ENCODE data around the gene PHETA2. TPM values are rescaled to one million over a fixed set of nuclear protein-coding genes. Genes with fewer than 3 reads are reported as not detected.

Gene PHETA2
- total and polyA plus RNA-seq, 2 of the 13 experiments (the other 11 are each of a cell fraction or from before 2014, with no cell fraction given), result 0.07 TPM; not detected in 1

DNA sequence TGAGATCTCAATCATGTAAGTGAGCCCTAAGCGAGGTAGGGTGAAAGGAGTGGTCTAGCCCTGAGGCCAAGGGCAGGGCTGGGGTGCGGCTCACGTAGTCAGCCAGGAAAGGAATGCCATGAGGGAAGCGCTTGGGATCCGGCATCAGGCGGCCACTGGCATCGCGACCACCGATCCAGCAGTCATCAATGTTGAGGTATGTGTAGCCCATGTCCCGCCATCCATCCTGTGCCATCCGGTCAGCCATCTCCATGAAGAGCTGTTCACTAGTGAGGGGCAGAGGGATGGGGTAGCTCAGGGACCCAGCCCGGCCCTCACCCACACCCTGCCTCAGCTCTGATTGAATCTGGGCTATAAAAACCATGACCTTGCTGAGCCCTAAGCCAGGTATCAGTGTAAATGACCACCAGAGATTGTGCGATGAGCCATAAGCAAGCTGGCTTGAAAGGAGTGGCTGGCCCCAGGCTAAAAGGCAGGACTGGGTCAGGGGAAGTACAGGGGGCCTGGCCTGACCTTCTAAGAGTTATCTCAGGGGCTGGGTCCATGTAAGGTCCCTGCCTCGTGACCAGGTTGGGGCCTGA is 6.3 kb upstream of the PHETA2 start:
- in situ Hi-C loops (cut with HindIII; ENCODE audit: extremely low pct_ligation_motif_present, low pct_unique_long_range_greater_than_20kb) (no loop called here), intact Hi-C loops (cut with micrococcal nuclease; ENCODE audit: unreplicated experiment) (no loop called here)
- peaks cover 43% of the 10 kb centered on the region for H3K4me1 ChIP-seq (ENCODE audit: insufficient read depth, low read length)
- H3K9ac ChIP-seq (ENCODE audit: insufficient read depth, low read depth, low read length), result no peak overlapping the region
- no peak for TF ChIP-seq NKX3-1 (CRISPR knock-in tag; IDR thresholded peaks at IDR 0.05)
- TF ChIP-seq ZNF253 (CRISPR knock-in tag; IDR thresholded peaks at IDR 0.05; ENCODE audit: borderline replicate concordance), result no peak
- TF ChIP-seq ZNF275 (CRISPR knock-in tag; IDR thresholded peaks at IDR 0.05; ENCODE audit: borderline replicate concordance), result no peak
- TF ChIP-seq ZNF549 (CRISPR knock-in tag; IDR thresholded peaks at IDR 0.05), result no peak
- TF ChIP-seq CBFB (CRISPR knock-in tag; IDR thresholded peaks at IDR 0.05), result no peak
- TF ChIP-seq, protein P1, sequence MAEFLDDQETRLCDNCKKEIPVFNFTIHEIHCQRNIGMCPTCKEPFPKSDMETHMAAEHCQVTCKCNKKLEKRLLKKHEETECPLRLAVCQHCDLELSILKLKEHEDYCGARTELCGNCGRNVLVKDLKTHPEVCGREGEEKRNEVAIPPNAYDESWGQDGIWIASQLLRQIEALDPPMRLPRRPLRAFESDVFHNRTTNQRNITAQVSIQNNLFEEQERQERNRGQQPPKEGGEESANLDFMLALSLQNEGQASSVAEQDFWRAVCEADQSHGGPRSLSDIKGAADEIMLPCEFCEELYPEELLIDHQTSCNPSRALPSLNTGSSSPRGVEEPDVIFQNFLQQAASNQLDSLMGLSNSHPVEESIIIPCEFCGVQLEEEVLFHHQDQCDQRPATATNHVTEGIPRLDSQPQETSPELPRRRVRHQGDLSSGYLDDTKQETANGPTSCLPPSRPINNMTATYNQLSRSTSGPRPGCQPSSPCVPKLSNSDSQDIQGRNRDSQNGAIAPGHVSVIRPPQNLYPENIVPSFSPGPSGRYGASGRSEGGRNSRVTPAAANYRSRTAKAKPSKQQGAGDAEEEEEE (CRISPR knock-in tag; IDR thresholded peaks at IDR 0.05; ENCODE audit: borderline replicate concordance), result no peak
- TF ChIP-seq PTBP1 (IDR thresholded peaks at IDR 0.05; ENCODE audit: low read depth, low read length, poor library complexity, severe bottlenecking), result no peak
- H2AFZ ChIP-seq (ENCODE audit: low read length), result no peak overlapping the region
- no peak overlapping the region for H3K4me3 ChIP-seq (replicated peaks in 1 of 3; ENCODE audit: insufficient read depth in 1 of 3, low read depth in 2 of 3, low read length in 3 of 3)
- no peak for ATAC-seq
- H4K20me1 ChIP-seq (ENCODE audit: insufficient read depth, low read length), result no peaks in the 10 kb centered on the region
- 84% methylated on average over 7 of the region's 14 CpGs for WGBS (ENCODE audit: low lambda C conversion rate)
- H3K27me3 ChIP-seq (ENCODE audit: control insufficient read depth in 1 of 2, insufficient read depth in 2 of 2, low read length in 2 of 2), result no peaks in the 10 kb centered on the region
- H3K27ac ChIP-seq (ENCODE audit: extremely low read length, insufficient read depth, low read length), result no peak overlapping the region
- no peak for DNase-seq (ENCODE audit: low spot score)
- H3K36me3 ChIP-seq (replicated peaks in 1 of 2; ENCODE audit: control insufficient read depth in 1 of 2, insufficient read depth in 2 of 2, low read length in 2 of 2), result peaks cover under 1 to 5% of the 10 kb centered on the region in 2 experiments; a peak in 3 of 5 replicates
- ChIA-PET CTCF (ENCODE audit: low intra/inter-chr PET ratio, low total read pairs) (no interaction called here), POLR2A (no interaction called here)
- no peak overlapping the region for H3K4me2 ChIP-seq (ENCODE audit: low read depth, low read length)
- H3K79me2 ChIP-seq (ENCODE audit: insufficient read depth, low read length), result no peaks in the 10 kb centered on the region
- H3K9me3 ChIP-seq (ENCODE audit: low read length), result no peaks in the 10 kb centered on the region
- BruUV-seq (replicated peaks), result no TSS peak
- no peak for FAIRE-seq
